Dermis microvascular lymphatic vessel endothelial cell (primary cell): ENCODE data around the gene PSMD7. TPM values are rescaled to one million over a fixed set of nuclear protein-coding genes. Genes with fewer than 3 reads are reported as not detected.
"Not testable (repeated sequence)": the region's sequence is repeated elsewhere in the genome, so short reads cannot be mapped to it uniquely, and the experiment has no call there.

ENCODE experiments used
- DNase-seq, 2 donors: peaks; one replicate each; pipeline versions ENCODE4 v3.0.0 to v3.0.0-alpha.2; 2010; ENCODE audit warnings: low read depth in 2 of 2
- total RNA-seq: library from RNA; depleted of rRNA; stranded (reverse); fragments of >200 nt; gene quantifications from 2 replicates; pipeline ENCODE4 v1.2.1, GENCODE V29; 2014

The PSMD7 gene
- total RNA-seq, 1 donor from 2014 or later = 66.4 TPM

- no peak for DNase-seq
Measured at GRCh38 chr16:74296104-74296431, 546 bp upstream of the PSMD7 start.

GRCh38 chr16:74297145-74297665 is 591 bp downstream of the PSMD7 start:
- DNase-seq = peak; percentile 5 to 43

DNA sequence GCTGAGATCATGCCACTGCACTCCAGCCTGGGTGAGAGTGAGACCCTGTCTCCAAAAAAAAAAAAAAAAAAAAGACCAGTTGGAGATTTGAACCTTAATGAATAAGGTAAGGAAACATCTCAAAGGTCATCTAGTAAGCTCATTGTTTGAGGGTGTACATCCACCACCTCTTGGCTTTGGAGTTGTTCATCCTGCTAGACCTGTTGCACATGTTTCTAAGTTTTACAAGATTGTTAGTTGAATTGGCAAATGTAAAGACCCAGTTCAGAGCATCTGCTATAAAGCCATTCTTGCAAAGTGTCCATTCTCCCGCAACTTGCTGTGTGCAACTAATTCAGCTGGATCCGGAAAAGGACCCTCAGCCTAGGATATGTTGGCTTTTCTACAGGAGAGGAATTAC is 1.5 kb downstream of the PSMD7 start:
- DNase-seq = no peak

DNA sequence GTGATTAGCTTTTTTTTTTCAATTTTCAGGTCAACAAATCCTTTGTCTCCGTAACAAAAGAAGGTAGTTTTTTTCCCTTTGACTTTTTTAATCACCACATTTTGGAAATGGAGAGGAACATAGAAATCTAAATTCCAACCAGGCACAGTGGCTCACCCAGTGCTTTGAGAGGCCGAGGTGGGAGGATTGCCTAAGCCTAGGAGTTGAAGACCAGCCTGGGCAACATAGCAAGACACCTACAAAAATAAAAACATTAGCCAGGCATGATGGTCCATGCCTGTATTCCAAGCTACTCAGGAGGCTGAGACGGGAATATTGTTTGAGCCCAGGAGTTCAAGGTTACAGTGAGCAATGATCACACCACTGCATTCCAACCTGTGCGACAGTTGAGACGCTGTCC is 5.7 kb downstream of the PSMD7 start:
- no peak for DNase-seq

GRCh38 chr16:74304164-74304834 is 7.7 kb downstream of the PSMD7 start:
- peak in 1 of 2 donors; percentile 21 for DNase-seq

DNA sequence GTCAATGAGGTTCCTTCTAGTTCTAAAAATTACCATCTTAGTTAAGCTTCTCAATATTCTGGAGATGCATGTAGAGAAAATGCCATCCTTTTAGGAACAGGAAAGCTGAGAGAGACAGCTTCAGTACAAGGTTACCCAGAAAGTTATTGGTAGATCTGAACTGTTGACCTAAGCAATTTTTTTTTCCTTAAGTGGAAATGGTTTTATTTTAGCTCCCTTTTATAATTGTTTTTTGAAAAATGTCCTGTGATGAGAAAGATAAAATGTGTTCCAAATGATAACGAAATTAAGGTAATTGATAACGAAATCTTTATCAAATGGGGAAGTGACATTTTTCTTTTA is 8.2 kb downstream of the PSMD7 start:
- no peak for DNase-seq

- no peak for DNase-seq
Measured at GRCh38 chr16:74305281-74305680, 8.7 kb downstream of the PSMD7 start.

GRCh38 chr16:74305978-74306784 is 9.6 kb downstream of the PSMD7 start:
- DNase-seq = no peak

- DNase-seq = no peak
Measured at GRCh38 chr16:74307383-74307782, 10.8 kb downstream of the PSMD7 start.

DNA sequence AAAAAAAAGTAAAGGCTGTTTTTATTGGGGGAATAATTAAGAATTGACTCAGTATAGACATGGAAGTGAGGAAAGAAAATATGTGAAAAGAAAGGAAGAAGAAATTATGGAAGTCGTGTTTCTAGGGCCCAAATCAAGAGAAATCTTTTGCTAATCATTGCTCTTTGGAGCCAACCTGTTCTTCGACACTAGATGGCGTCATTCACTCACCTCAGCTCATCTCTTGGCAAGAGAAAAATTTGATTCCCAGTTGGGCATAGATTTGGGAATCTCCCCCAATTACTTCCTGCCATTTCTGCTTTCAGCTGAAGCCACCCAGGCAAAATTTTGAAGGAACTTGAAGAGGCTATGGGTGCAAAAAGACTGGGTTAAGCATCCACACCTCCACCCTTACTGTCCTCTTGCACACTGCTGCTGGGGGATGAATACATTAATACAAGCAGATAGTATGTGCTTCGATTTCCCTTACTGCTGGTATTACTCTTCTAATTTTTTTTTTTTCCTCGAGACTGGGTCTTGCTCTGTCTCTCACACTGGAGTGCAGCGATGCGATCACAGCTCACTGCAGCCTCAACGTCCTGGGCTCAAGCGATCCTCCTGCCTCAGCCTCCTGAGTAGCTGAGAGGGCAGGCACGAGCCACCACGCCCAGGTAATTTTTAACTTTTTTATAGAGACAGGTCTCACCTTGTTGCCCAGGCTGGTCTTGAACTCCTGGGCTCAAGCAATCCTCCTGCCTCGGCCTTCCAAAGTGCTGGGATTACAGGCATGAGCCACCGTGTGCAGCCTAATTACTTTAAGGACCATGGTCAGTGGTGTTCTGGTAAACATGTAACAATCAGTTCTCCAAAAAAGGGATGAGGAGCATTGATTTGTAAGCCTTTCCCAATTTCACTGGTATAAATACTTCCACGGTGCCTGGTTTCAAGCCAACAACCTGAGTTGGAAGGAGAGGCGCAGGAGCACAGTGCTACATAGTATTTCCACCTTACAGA is 13.5 kb downstream of the PSMD7 start:
- DNase-seq = peak; percentile 32 to 64

DNA sequence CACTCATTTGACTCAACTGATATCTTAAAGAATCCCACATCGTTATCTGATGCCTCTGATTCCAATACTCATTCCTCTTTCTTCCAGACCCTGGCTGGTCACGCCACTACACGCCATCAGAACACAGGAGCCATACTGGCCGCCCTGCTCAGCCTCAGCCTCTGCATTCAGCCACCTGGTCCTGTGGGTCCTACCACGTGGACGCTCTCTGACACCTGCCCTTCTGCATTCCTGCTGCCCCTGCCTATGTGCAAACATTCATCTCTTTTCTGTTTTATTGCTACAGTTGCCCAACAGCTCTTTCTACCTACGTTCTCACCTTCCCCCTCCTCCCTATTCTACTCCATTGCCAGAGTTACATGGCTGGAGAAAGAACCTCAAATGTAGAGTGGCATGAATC is 18.4 kb downstream of the PSMD7 start:
- no peak for DNase-seq

GRCh38 chr16:74320707-74321106 is 24.1 kb downstream of the PSMD7 start:
- DNase-seq = no peak

DNA sequence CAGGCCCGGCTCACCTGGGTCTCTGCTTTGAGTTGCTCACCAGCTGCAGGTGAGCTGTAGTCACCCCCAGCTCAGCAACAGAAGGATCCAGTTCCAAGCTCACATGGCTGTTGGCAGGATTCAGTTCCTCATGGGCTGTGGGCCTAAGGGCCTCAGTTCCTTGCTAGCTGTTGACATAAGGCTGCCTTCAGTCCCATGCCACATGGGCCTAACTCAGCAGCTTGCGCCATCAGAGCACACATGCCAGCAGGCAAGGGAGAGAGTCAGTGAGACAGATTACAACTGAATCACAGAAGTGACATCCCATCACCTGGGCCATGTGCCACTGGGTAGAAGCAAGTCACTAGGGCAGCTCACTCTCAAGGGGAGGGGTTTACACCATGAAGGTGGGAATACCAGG is 24.7 kb downstream of the PSMD7 start:
- DNase-seq = no peak

DNA sequence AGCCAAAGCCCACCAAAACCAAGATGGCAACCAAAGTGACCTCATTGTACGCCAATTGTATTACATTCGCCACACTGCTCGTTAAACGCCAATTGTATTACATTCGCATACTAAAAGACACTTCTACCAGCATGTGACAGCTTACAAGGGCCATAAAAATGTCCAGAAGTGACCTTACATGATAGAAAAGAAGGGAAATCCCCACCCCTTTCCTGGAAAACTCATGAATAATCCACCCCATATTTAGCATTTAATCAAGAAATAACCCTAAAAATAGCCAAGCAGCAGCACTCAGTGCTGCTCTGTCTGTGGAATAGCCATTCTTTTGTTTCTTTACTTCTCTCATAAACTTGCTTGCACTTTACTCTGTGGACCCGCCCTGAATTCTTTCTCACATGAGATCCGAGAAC is 25.7 kb downstream of the PSMD7 start:
- no peak for DNase-seq

DNA sequence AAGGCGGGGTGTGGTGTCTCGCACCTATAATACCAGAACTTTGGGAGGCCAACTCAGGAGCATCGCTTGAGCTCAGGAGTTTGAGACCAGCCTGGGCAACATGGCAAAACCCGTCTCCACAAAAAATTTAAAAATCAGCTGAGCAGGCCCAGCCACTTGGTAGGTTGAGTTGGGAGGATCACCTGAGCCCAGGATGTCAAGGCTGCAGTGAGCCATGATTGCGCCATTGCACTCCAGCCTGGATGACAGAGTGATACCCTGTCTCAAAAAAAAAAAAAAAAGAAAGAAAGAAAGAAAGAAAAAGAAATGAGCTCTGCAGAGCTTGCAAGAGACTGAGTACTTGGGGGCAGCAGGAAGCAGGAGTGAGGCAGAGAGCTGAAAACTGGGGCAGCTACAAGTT is 28.2 kb downstream of the PSMD7 start:
- DNase-seq = not testable (repeated sequence)

DNA sequence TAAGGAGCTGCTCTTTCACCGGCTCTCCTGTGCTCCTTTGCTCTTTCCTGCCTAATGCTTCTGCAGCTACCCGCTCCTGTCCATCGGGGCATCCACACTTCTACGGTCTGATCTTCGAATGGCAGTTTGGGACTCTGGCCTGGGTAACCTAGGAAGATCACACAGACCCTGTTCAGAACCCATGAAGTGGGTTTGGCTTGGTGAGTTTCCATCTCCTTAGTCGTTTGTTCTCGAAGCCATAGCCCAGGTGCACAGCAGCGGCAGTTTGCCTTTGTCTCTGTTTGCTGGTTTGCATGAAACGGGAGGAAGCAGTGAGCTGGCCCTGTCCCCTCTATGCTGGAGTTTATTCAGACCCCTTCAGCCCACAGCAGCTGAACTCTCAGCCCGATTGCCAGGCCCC is 29.0 kb downstream of the PSMD7 start:
- DNase-seq = no peak

GRCh38 chr16:74328346-74328745 is 31.7 kb downstream of the PSMD7 start:
- DNase-seq = not testable (repeated sequence)

DNA sequence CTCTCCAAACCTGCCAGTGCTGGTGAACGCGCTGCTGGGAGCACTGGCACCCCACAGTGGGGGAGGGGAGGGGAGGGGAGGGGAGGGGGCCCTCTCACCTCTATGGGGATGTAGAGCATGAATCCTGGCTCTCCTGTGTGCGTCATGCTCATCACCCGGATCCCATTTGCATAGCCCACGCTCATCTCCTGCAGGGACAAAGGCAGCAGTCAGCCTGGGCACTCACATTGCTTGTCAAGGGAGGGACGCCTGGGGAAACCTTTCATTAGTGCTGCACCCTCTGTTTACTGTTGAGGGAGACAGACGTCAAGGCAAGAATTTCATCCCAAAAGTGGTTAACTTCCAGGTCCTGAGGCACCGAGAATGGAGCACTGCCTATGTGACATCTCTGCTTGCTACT is 35.9 kb downstream of the PSMD7 start:
- not testable (repeated sequence) for DNase-seq

DNA sequence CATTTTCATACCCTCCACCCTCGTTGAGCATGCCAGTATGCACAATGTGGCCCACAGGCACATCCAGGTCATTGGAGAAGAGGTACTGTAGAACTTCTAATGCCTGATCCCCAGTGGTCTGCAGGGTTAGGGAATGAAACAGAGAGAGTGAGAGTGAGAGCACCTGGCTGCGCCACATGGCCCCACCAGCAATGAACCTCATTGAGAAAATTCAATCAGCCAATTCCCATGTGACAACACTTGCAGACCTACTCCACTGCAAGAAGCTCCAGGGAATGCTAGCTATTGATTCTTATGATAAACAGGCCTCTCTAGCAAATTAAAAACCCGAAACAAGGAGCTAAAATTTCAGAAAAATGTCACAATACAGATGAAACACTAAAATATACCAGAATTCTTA is 40.9 kb downstream of the PSMD7 start:
- not testable (repeated sequence) for DNase-seq

GRCh38 chr16:74339226-74339625 is 42.6 kb downstream of the PSMD7 start:
- not testable (repeated sequence) for DNase-seq

DNA sequence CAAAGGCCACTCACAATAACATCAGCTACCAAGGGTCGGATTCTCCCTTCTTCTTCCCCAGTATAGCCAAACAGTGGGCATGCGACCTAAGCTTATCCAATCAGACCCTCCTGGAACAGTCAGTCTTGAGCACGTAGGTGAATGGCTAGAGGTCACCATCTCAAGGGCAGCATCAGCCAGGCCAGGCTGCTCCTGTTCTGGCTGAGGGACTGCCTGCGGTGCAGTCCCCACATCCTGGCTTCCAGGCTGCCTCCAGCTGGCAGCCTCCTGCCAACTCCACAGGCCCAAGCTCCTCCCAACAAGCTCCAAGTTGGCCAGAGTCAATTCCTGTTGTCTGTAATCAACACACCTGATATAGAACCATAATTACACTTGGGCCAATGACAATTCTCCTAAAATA is 56.4 kb downstream of the PSMD7 start:
- not testable (repeated sequence) for DNase-seq
